Endothelial cell of umbilical vein (primary cell): ENCODE results near the gene NHLH2. TPM values are rescaled to one million over a fixed set of nuclear protein-coding genes. Genes with fewer than 3 reads are reported as not detected.

Experiments
- BruUV-seq: library from RNA; stranded (reverse); fragments of 400-500 nt; replicated peaks from 2 replicates; lab custom pipeline; 2021; lab: Mats Ljungman, UMichigan
- CTCF ChIA-PET: fragments of 300-600, 350-600 bp; sonication (Branson Sonifier 250); formaldehyde crosslinking; loops from one replicate; lab custom pipeline; 2021; ENCODE audit warnings: antibody characterized with exemption, inconsistent platforms; lab: Charles Lee
- POLR2A ChIA-PET: fragments of 300-600, 350-600 bp; sonication (Branson Sonifier 250); formaldehyde crosslinking; loops from one replicate; lab custom pipeline; 2021; ENCODE audit warnings: antibody characterized with exemption, inconsistent platforms; lab: Charles Lee
- DNase-seq: peaks from one replicate; pipeline ENCODE4 v3.0.0-alpha.2; 2011; ENCODE audit warnings: low read depth, low spot score
- FAIRE-seq: peaks from 2 replicates; lab custom pipeline; 2011; peaks lifted over from hg19 to GRCh38; lab: Jason Lieb, UNC
- H2AFZ ChIP-seq: 2 replicates; pipeline ENCODE4 v1.6.0; 2012; ENCODE audit warnings: low read depth, low read length, control low read depth, inconsistent platforms
- H3K27ac ChIP-seq: 2 replicates; pipeline ENCODE4 v1.5.1; 2011; ENCODE audit warnings: low read depth, mild to moderate bottlenecking, control low read depth, low read length, moderate library complexity; ENCODE audit not compliant: insufficient read depth
- H3K27me3 ChIP-seq, 2 experiments: 2 replicates each; pipeline versions ENCODE4 v1.6.0 to v1.6.1; 2011; ENCODE audit warnings: low read length in 2 of 2, mixed read lengths in 1 of 2; ENCODE audit not compliant: control insufficient read depth in 2 of 2, insufficient read depth in 2 of 2
- H3K36me3 ChIP-seq, 2 experiments: 2 replicates in 1 of 2; 3 replicates in 1 of 2; pipeline ENCODE4 v1.5.1; 2011; ENCODE audit warnings: low read length in 2 of 2, mild to moderate bottlenecking in 1 of 2, moderate library complexity in 1 of 2; ENCODE audit not compliant: control insufficient read depth in 2 of 2, insufficient read depth in 2 of 2; ENCODE audit errors: extremely low read depth in 1 of 2
- H3K4me1 ChIP-seq: 3 replicates; pipeline ENCODE4 v1.5.1; 2011; ENCODE audit warnings: mild to moderate bottlenecking, low read length; ENCODE audit not compliant: control insufficient read depth, insufficient read depth; ENCODE audit errors: extremely low read depth
- H3K4me2 ChIP-seq: 2 replicates; pipeline ENCODE4 v1.6.1; 2011; ENCODE audit warnings: low read length, control low read depth, mixed read lengths; ENCODE audit not compliant: insufficient read depth
- H3K4me3 ChIP-seq, 3 experiments: fragments of 200-600 bp in 1 of 3; sonication (generic), shearing (Covaris generic) in 1 of 3; replicated peaks in 1 of 3; 2 replicates each; pipeline ENCODE4 v1.5.1; 2011 to 2016; ENCODE audit warnings: control low read depth in 3 of 3, low read length in 3 of 3, mild to moderate bottlenecking in 2 of 3, inconsistent platforms in 1 of 3, low read depth in 1 of 3, moderate library complexity in 1 of 3; ENCODE audit not compliant: insufficient read depth in 1 of 3
- H3K79me2 ChIP-seq: 2 replicates; pipeline ENCODE4 v1.6.0; 2012; ENCODE audit warnings: low read length, inconsistent platforms; ENCODE audit not compliant: control insufficient read depth, insufficient read depth
- H3K9ac ChIP-seq: replicated peaks from 2 replicates; pipeline ENCODE3; 2011; ENCODE audit warnings: low read length, control low read depth; ENCODE audit not compliant: insufficient read depth; ENCODE audit errors: extremely low read depth
- H3K9me1 ChIP-seq: replicated peaks from 3 replicates; pipeline ENCODE4 v1.6.0; 2011; ENCODE audit warnings: mild to moderate bottlenecking, low read length; ENCODE audit not compliant: control insufficient read depth, insufficient read depth; ENCODE audit errors: extremely low read depth
- H3K9me3 ChIP-seq: replicated peaks from 2 replicates; pipeline ENCODE4 v1.5.1; 2012; ENCODE audit warnings: low read length, inconsistent platforms; ENCODE audit not compliant: control insufficient read depth, insufficient read depth
- H4K20me1 ChIP-seq: replicated peaks from 2 replicates; pipeline ENCODE3; 2011; ENCODE audit warnings: mild to moderate bottlenecking, low read length; ENCODE audit not compliant: control insufficient read depth, insufficient read depth; ENCODE audit errors: extremely low read depth
- CTCF ChIP-seq, 2 donors: IDR thresholded peaks; 1 replicate in 1 of 2; 2 replicates in 1 of 2; pipeline ENCODE4 v1.5.1; 2011; ENCODE audit warnings: low read length in 2 of 2, mild to moderate bottlenecking in 2 of 2, moderate library complexity in 2 of 2, control low read depth in 1 of 2, inconsistent platforms in 1 of 2, low read depth in 1 of 2; ENCODE audit not compliant: insufficient read depth in 1 of 2; ENCODE audit errors: extremely low read depth in 1 of 2
- EZH2 ChIP-seq: IDR thresholded peaks from 2 replicates; pipeline ENCODE4 v1.6.1; 2012; ENCODE audit warnings: borderline replicate concordance, low read depth, mild to moderate bottlenecking, moderate library complexity, low read length, inconsistent platforms; ENCODE audit not compliant: severe bottlenecking
- FOS ChIP-seq: IDR thresholded peaks from 2 replicates; pipeline ENCODE4 v1.6.1; 2011; ENCODE audit warnings: mild to moderate bottlenecking, low read length, moderate library complexity, borderline replicate concordance; ENCODE audit not compliant: insufficient read depth
- GATA2 ChIP-seq: IDR thresholded peaks from 2 replicates; pipeline ENCODE4 v1.7.0; 2011; ENCODE audit warnings: low read depth, mild to moderate bottlenecking, moderate library complexity, mixed read lengths, low read length; ENCODE audit not compliant: insufficient read length, insufficient read depth
- JUN ChIP-seq: IDR thresholded peaks from 2 replicates; pipeline ENCODE4 v1.6.1; 2011; ENCODE audit warnings: borderline replicate concordance, low read depth; ENCODE audit not compliant: insufficient read length, insufficient read depth
- MAX ChIP-seq: IDR thresholded peaks from 2 replicates; pipeline ENCODE4 v1.6.1; 2011; ENCODE audit not compliant: insufficient read depth, insufficient read length
- MYC ChIP-seq: IDR thresholded peaks from one replicate; pipeline ENCODE4 v1.6.1; 2011; ENCODE audit warnings: mild to moderate bottlenecking, low read depth, low read length
- POLR2A ChIP-seq: IDR thresholded peaks from 2 replicates; pipeline ENCODE4 v1.6.1; 2012; ENCODE audit warnings: low read depth, mild to moderate bottlenecking, control low read depth, low read length
- POLR2AphosphoS5 ChIP-seq: IDR thresholded peaks from 2 replicates; pipeline ENCODE4 v1.6.1; 2012; ENCODE audit warnings: low read depth, mild to moderate bottlenecking, control low read depth, low read length, moderate library complexity; ENCODE audit not compliant: insufficient read depth
- dilution Hi-C: fragments of 300-500 bp; cut with MboI; formaldehyde crosslinking; loops from one replicate; pipeline ENCODE4 v1.15.0; 2019; ENCODE audit warnings: low sequenced_read_pairs; ENCODE audit not compliant: extremely low pct_ligation_motif_present
- intact Hi-C: fragments of 100-400 bp; cut with micrococcal nuclease; formaldehyde crosslinking; loops from one replicate; pipeline ENCODE4 v1.10.0; 2022
- polyA plus RNA-seq, 4 experiments: library from polyadenylated mRNA; depleted of rRNA in 3 of 4; stranded (reverse) in 3 of 4; unstranded in 1 of 4; fragments of >200 nt; gene quantifications; 2 replicates each; pipeline versions ENCODE4 v1.2.1 to v1.2.3, GENCODE V29; 2011 to 2012; ENCODE audit warnings: missing spikeins in 1 of 4
- total RNA-seq: library from RNA; stranded (reverse); gene quantifications from 2 replicates; pipeline ENCODE4 v1.2.3, GENCODE V29; 2021

Gene NHLH2
- total and polyA plus RNA-seq, 2 donors (not counting 3 experiments of a cell fraction or from before 2014, with no cell fraction given): not detected

GRCh38 chr1:115842948-115843347 lies 2.0 kb upstream of the NHLH2 start:
- Histone ChIP-seq H3K27me3 (peaks cover 41 to 66% of the 10 kb centered on the region in 2 experiments), H3K79me2 (no peaks in the 10 kb centered on the region), H3K9ac (no peak overlapping the region), H3K4me2 (no peak overlapping the region), H2AFZ (no peak overlapping the region), H3K4me1 (peaks cover 5% of the 10 kb centered on the region), H3K4me3 (no peak overlapping the region), H3K36me3 (no peaks in the 10 kb centered on the region), H3K9me1 (no peaks in the 10 kb centered on the region), H4K20me1 (no peaks in the 10 kb centered on the region), H3K9me3 (no peaks in the 10 kb centered on the region), H3K27ac (no peak overlapping the region)
- ChIA-PET CTCF (no interaction called here), POLR2A (no interaction called here)
- DNase-seq (no peak), FAIRE-seq (no peak)
- no peak for TF ChIP-seq GATA2
- TF ChIP-seq EZH2: no peak
- no peak for TF ChIP-seq POLR2A
- TF ChIP-seq POLR2AphosphoS5: no peak
- TF ChIP-seq FOS: no peak
- no peak for TF ChIP-seq JUN
- no peak for TF ChIP-seq MAX
- TF ChIP-seq MYC: no peak
- no peak for TF ChIP-seq CTCF (IDR thresholded peaks at IDR 0.05; ENCODE audit: extremely low read depth in 1 of 2, insufficient read depth in 1 of 2, low read depth in 1 of 2, low read length in 2 of 2)
- BruUV-seq: no TSS peak
- dilution Hi-C loops: no loop called here
- intact Hi-C loops: no loop called here
